ENCODE results near the gene BCO1.
A peak's percentile ranks its signal among the peaks of the same experiment; 100 is the strongest.

Gene BCO1

GRCh38 chr16:81204798-81205680 lies 33.5 kb upstream of the BCO1 start:
- peak; percentile 36 for TF ChIP-seq CTCF (IDR thresholded peaks at IDR 0.05)
- H3K27ac ChIP-seq, result no peak overlapping the region
- H3K4me3 ChIP-seq, result no peak overlapping the region
- DNase-seq (ENCODE audit: low spot score), result no peak

- TF ChIP-seq CTCF (IDR thresholded peaks at IDR 0.05), result no peak
- no peak for DNase-seq (ENCODE audit: low spot score)
- H3K27ac ChIP-seq, result no peak overlapping the region
- H3K4me3 ChIP-seq, result no peak overlapping the region
Observed at GRCh38 chr16:81207076-81207475, 31.4 kb upstream of the BCO1 start.

GRCh38 chr16:81210807-81211206 lies 27.7 kb upstream of the BCO1 start:
- no peak overlapping the region for H3K4me3 ChIP-seq
- no peak for DNase-seq (ENCODE audit: low spot score)
- H3K27ac ChIP-seq, result no peak overlapping the region
- no peak for TF ChIP-seq CTCF (IDR thresholded peaks at IDR 0.05)

- H3K27ac ChIP-seq, result no peak overlapping the region
- H3K4me3 ChIP-seq, result no peak overlapping the region
- no peak for DNase-seq (ENCODE audit: low spot score)
- TF ChIP-seq CTCF (IDR thresholded peaks at IDR 0.05), result no peak
Observed at GRCh38 chr16:81212830-81213465, 25.5 kb upstream of the BCO1 start.

GRCh38 chr16:81214745-81215166 lies 23.7 kb upstream of the BCO1 start:
- no peak for TF ChIP-seq CTCF (IDR thresholded peaks at IDR 0.05)
- no peak overlapping the region for H3K4me3 ChIP-seq
- H3K27ac ChIP-seq, result no peak overlapping the region
- DNase-seq (ENCODE audit: low spot score), result no peak

- no peak overlapping the region for H3K4me3 ChIP-seq
- no peak overlapping the region for H3K27ac ChIP-seq
- no peak for TF ChIP-seq CTCF (IDR thresholded peaks at IDR 0.05)
- DNase-seq (ENCODE audit: low spot score), result no peak
Observed at GRCh38 chr16:81216114-81216513, 22.4 kb upstream of the BCO1 start.

- no peak for TF ChIP-seq CTCF (IDR thresholded peaks at IDR 0.05)
- no peak overlapping the region for H3K4me3 ChIP-seq
- DNase-seq (ENCODE audit: low spot score), result no peak
- no peak overlapping the region for H3K27ac ChIP-seq
Observed at GRCh38 chr16:81216706-81217105, 21.8 kb upstream of the BCO1 start.
